WI38 (cell line): ENCODE measurements around the gene CACNA1A.
"Not testable (repeated sequence)": the region's sequence is repeated elsewhere in the genome, so short reads cannot be mapped to it uniquely, and the experiment has no call there.

Experiments
- H3K4me3 ChIP-seq: 2 replicates; pipeline ENCODE4 v1.5.1; 2011; ENCODE audit warnings: low read depth, mild to moderate bottlenecking, control low read depth, low read length
- TF ChIP-seq, protein P1 (sequence below): IDR thresholded peaks from 2 replicates; pipeline ENCODE4 v1.5.1; 2012; ENCODE audit warnings: low read depth, mild to moderate bottlenecking, control low read depth, low read length

Gene CACNA1A

DNA sequence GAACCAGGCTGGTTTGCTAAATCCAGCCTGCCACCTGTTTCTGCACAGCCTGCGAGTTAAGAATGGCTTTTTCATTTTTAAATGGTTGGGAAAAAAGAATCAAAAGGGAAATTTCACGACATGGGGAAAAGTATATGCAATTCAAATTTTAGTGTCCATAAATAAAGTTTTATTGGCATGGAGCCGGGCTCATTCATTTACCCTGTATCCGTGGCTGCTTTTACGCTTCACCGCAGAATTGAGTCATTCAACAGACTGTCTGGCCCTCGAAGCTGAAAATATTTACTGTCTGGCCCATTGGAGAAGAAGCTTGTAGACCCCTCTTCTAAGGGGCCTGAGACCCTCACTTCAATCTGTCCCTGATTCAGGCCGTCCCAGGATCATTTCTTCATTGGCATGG is 329.9 kb downstream of the CACNA1A start:
- H3K4me3 ChIP-seq = no peak overlapping the region
- TF ChIP-seq, protein P1, sequence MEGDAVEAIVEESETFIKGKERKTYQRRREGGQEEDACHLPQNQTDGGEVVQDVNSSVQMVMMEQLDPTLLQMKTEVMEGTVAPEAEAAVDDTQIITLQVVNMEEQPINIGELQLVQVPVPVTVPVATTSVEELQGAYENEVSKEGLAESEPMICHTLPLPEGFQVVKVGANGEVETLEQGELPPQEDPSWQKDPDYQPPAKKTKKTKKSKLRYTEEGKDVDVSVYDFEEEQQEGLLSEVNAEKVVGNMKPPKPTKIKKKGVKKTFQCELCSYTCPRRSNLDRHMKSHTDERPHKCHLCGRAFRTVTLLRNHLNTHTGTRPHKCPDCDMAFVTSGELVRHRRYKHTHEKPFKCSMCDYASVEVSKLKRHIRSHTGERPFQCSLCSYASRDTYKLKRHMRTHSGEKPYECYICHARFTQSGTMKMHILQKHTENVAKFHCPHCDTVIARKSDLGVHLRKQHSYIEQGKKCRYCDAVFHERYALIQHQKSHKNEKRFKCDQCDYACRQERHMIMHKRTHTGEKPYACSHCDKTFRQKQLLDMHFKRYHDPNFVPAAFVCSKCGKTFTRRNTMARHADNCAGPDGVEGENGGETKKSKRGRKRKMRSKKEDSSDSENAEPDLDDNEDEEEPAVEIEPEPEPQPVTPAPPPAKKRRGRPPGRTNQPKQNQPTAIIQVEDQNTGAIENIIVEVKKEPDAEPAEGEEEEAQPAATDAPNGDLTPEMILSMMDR = no peak

DNA sequence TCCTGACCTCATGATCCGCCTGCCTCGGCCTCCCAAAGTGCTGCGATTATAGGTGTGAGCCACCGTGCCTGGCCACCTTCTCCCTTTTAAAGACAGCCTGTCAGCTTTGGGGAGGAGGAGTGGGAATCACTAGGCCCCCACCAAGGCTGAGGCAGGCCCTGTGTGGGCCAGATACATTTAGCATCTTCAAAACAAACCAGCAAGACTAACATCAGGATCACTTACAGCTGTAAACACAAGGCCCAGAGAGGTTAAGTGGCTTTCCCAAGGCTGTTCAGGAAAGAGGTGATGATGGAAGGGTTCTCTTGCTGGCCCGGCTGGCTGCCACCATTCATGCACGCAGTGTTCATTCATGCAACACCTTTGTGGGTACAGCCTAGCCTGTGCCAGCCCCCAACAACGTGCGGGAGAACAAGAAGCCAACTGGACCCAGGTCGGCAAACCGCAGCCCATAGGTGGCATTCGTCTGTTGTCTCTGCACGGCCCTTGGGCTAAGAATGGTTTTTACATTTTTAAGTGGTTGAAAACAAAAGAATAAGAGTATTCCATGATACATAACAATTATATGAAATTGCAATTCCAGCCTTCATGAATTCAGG is 333.0 kb downstream of the CACNA1A start:
- TF ChIP-seq, protein P1 = no peak
- H3K4me3 ChIP-seq = no peak overlapping the region

DNA sequence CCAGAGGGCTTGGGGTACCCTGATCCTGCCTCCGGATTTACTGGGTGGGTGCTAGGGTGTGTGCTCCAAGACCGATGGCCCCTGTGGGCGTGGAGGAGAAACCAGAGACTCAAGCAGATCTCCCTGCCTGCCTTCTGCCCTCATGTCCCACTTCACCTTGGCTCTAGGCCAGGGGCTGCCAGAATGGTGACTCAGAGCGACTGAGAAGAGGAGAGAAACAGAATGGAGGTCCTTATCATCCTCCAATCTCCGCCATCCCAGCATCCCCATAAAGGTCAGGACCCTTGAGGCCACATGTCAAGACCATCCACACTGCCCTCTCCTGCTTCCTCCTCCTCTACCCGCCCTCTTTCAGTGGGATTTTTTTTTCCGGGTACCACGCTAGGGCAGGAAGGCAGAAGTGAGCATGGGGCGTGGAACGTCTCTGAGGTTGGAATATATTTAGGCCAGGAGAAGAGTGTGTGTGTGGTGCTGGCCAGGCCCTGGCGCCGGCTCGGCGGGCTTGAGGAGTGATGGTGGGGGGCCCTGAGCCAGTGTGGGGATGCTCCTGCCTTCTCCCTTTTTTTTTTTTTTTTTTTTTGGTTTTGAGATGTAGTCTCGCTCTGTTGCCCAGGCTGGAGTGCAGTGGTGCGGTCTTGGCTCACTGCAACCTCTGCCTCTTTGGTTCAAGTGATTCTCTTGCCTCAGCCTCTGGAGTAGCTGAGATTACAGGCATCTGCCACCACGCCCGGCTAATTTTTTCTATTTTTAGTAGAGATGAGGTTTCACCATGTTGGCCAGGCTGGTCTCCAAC is 333.7 kb downstream of the CACNA1A start:
- TF ChIP-seq, protein P1 = no peak

DNA sequence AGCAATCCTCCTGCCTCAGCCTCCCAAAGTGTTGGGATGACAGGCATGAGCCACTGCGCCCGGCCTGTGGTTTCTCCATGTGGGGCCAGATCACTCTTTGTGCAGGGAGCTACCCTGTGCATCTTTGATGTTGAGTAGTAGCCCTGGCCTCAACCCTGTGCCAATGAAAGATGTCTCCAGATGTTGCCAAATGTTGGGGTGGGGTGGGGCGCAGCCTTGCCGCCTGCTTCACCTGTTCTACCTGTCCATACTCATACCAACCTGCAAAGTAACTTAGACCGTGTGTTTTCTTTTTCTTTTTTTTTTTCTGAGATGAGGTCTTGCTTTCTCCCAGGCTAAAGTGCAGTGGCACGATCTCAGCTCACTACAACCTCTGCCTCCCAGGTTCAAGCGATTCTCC is 335.1 kb downstream of the CACNA1A start:
- no peak overlapping the region for H3K4me3 ChIP-seq
- TF ChIP-seq, protein P1 = no peak

More for the DNA sequence above, 333.7 kb downstream of the CACNA1A start:
- no peak overlapping the region for H3K4me3 ChIP-seq

DNA sequence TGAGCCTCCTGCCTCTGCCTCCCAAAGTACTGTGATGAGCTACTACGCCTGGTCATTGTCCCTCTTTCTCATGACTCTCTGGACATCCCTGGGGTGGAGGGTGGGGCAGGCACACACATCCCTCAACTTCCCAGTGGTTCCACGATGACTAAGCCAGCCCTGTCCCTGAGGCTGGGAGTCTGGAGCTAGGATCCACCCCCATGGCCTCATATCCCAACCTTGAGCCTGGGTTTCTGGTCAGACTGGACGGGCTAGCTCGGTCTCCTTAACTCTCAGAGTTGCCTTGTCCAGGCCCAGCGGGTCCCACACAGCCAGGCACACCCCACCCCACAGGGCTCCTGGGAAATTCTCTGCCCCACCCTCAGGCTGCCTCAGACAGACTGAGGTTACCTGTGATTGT is 336.5 kb downstream of the CACNA1A start:
- TF ChIP-seq, protein P1 = no peak
- H3K4me3 ChIP-seq = no peak overlapping the region

DNA sequence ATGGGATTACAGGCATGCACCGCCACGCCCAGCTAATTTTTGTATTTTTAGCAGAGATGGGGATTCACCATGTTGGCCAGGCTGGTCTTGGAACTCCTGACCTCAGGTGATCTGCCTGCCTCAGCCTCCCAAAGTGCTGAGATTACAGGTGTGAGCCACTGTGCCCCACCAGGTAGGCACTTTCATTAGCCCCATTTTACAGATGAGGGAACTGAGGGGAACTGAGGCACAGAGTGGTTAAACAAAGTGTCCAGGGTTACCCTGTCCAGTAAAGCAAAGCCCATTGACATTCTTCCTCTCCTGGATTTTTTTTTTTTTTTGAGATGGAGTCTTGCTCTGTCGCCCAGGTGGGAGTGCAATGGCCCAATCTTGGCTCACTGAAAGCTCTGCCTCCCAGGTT is 340.1 kb downstream of the CACNA1A start:
- not testable (repeated sequence) for H3K4me3 ChIP-seq

DNA sequence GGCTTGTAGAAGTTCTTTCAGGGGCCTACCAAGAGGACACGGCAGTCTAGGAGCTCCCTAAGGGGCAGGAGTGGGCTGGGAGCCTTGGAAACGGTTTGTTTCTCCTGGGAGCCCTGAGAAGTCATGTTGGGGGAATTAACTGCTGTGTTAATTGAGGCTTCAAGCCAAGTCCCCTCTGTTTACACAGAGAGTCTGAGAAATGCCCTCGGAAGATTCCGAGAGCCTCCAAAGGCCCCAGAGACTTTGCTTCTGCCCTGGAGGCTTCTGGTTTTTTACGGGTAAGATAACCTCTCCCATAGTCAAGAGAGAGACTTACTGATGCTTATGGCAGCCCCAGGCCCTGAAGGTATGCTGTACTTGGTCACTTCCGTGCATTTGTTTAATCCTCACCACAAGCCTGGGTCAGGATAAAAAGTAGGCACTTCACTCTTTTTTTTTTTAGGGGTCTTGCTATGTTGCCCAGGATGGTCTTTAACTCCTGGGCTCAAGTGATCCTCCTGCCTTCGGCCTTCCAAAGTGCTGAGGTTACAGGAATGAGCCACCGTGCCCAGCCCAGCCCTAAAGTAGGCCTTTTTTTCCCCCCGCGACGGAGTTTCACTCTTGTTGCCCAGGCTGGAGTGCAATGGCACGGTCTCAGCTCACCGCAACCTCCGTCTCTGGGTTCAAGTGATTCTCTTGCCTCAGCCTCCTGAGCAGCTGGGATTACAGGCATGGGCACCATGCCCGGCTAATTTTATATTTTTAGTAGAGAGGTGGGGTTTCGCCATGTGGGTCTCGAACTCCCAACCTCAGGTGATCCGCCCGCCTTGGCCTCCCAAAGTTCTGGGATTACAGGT is 340.9 kb downstream of the CACNA1A start:
- no peak overlapping the region for H3K4me3 ChIP-seq
- TF ChIP-seq, protein P1 = no peak
